B cell (primary cell): ENCODE measurements around the gene ALG1. TPM values are rescaled to one million over a fixed set of nuclear protein-coding genes. Genes with fewer than 3 reads are reported as not detected.

Source experiments
- ATAC-seq: fragments of 200-7000 bp; cut with Tn5 transposase; one replicate; pipeline ENCODE4 v1.10.0; 2021; ENCODE audit warnings: low read depth, mild to moderate bottlenecking, moderate number of reproducible peaks, moderate library complexity
- CTCF ChIA-PET: fragments of 350-600 bp; sonication (Branson Sonifier 250); formaldehyde crosslinking; loops from one replicate; lab custom pipeline; 2021; ENCODE audit warnings: antibody characterized with exemption, inconsistent platforms; lab: Charles Lee
- POLR2A ChIA-PET: fragments of 350-600 bp; sonication (Branson Sonifier 250); formaldehyde crosslinking; loops from one replicate; lab custom pipeline; 2021; ENCODE audit warnings: antibody characterized with exemption; lab: Charles Lee
- DNase-seq: peaks from one replicate; pipeline ENCODE4 v3.0.0; 2013
- H2AFZ ChIP-seq: 2 replicates; pipeline ENCODE4 v1.6.1; 2012; ENCODE audit warnings: mild to moderate bottlenecking, low read depth, low read length; ENCODE audit not compliant: insufficient read depth, poor library complexity, severe bottlenecking
- H3K27ac ChIP-seq, 2 donors: 1 replicate in 1 of 2; 2 replicates in 1 of 2; pipeline ENCODE4 v1.5.1; 2012 to 2013; ENCODE audit warnings: low read length in 2 of 2, mild to moderate bottlenecking in 2 of 2, moderate library complexity in 1 of 2
- H3K27me3 ChIP-seq, 4 experiments: fragments of 200-600 bp in 1 of 4; sonication (generic) in 1 of 4; replicated peaks in 1 of 4; 1 replicate in 2 of 4; 2 replicates in 2 of 4; pipeline versions ENCODE4 v1.6.1 to v1.7.0; 2013 to 2016; ENCODE audit warnings: low read length in 3 of 4, mild to moderate bottlenecking in 2 of 4, mixed read lengths in 1 of 4, moderate library complexity in 1 of 4; ENCODE audit not compliant: insufficient read depth in 4 of 4, control insufficient read depth in 3 of 4; ENCODE audit errors: control extremely low read depth in 1 of 4
- H3K36me3 ChIP-seq, 2 experiments: replicated peaks in 1 of 2; 1 replicate in 1 of 2; 2 replicates in 1 of 2; pipeline versions ENCODE4 v1.6.1 to v1.7.1; 2013; ENCODE audit warnings: low read length in 1 of 2; ENCODE audit not compliant: insufficient read depth in 2 of 2, control insufficient read depth in 1 of 2; ENCODE audit errors: control extremely low read depth in 1 of 2, extremely low read depth in 1 of 2
- H3K4me1 ChIP-seq, 2 donors: fragments of 200-600 bp in 1 of 2; sonication (generic) in 1 of 2; 1 replicate in 1 of 2; 2 replicates in 1 of 2; pipeline versions ENCODE4 v1.5.1 to v1.6.1; 2013 to 2017; ENCODE audit warnings: low read length in 2 of 2; ENCODE audit not compliant: control insufficient read depth in 2 of 2, insufficient read depth in 2 of 2
- H3K4me2 ChIP-seq: replicated peaks from 2 replicates; pipeline ENCODE3; 2012; ENCODE audit warnings: mild to moderate bottlenecking, low read depth, low read length; ENCODE audit not compliant: poor library complexity, severe bottlenecking
- H3K4me3 ChIP-seq, 5 experiments: fragments of 200-600 bp in 1 of 5; sonication (generic) in 1 of 5; 1 replicate in 3 of 5; 2 replicates in 2 of 5; pipeline versions ENCODE4 v1.5.1 to v1.7.0; 2011 to 2016; ENCODE audit warnings: low read length in 4 of 5, mild to moderate bottlenecking in 4 of 5, low read depth in 2 of 5, control low read depth in 1 of 5, moderate library complexity in 1 of 5; ENCODE audit not compliant: insufficient read depth in 1 of 5; ENCODE audit errors: control extremely low read depth in 1 of 5, extremely low read depth in 1 of 5
- H3K79me2 ChIP-seq: fragments of 200-600 bp; sonication (generic); one replicate; pipeline ENCODE4 v1.6.0; 2016; ENCODE audit warnings: low read length; ENCODE audit not compliant: control insufficient read depth, insufficient read depth
- H3K9ac ChIP-seq: fragments of 200-600 bp; sonication (generic); 2 replicates; pipeline ENCODE4 v1.6.1; 2017; ENCODE audit warnings: mild to moderate bottlenecking, low read length, moderate library complexity
- H3K9me3 ChIP-seq, 3 donors: one replicate each; pipeline versions ENCODE4 v1.6.1 to v1.7.1; 2013; ENCODE audit warnings: low read length in 2 of 3; ENCODE audit not compliant: control insufficient read depth in 2 of 3, insufficient read depth in 1 of 3; ENCODE audit errors: control extremely low read depth in 1 of 3
- H4K20me1 ChIP-seq: 2 replicates; pipeline ENCODE4 v1.6.0; 2012; ENCODE audit warnings: mild to moderate bottlenecking, low read length; ENCODE audit not compliant: insufficient read depth, control insufficient read depth, poor library complexity, severe bottlenecking
- H3K27ac Mint-ChIP-seq: one replicate; pipeline ENCODE4 v1.8.0; 2021; ENCODE audit warnings: mixed read lengths
- H3K27me3 Mint-ChIP-seq: one replicate; pipeline ENCODE4 v1.8.0; 2021; ENCODE audit warnings: mixed read lengths
- H3K4me1 Mint-ChIP-seq: one replicate; pipeline ENCODE4 v1.8.0; 2021; ENCODE audit warnings: mixed read lengths
- H3K4me3 Mint-ChIP-seq: one replicate; pipeline ENCODE4 v1.8.0; 2021; ENCODE audit warnings: mixed read lengths
- H3K9me3 Mint-ChIP-seq: one replicate; pipeline ENCODE4 v1.8.0; 2022; ENCODE audit warnings: mixed read lengths; ENCODE audit not compliant: insufficient read depth
- EZH2 ChIP-seq: IDR thresholded peaks from 2 replicates; pipeline ENCODE4 v1.6.1; 2012; ENCODE audit warnings: borderline replicate concordance, low read depth, mild to moderate bottlenecking, moderate library complexity, low read length; ENCODE audit not compliant: insufficient read depth, poor library complexity, severe bottlenecking
- WGBS: methylation state at CpG from one replicate; pipeline ENCODE4 v1.1.5; 2013; ENCODE audit warnings: missing lambda C conversion rate; ENCODE audit not compliant: insufficient coverage; 5-methylcytosine and 5-hydroxymethylcytosine counted together
- intact Hi-C: fragments of 100-400 bp; cut with micrococcal nuclease; formaldehyde crosslinking; loops from one replicate; pipeline ENCODE4 v1.10.0; 2022
- polyA plus RNA-seq: library from polyadenylated mRNA; depleted of rRNA; stranded (reverse); fragments of >200 nt; gene quantifications from 2 replicates; pipeline ENCODE4 v1.2.3, GENCODE V29; 2012
- total RNA-seq, 2 donors: library from RNA; stranded (reverse); fragments of 120-200 nt in 1 of 2; gene quantifications; 1 replicate in 1 of 2; 2 replicates in 1 of 2; pipeline versions ENCODE4 v1.2.3 to v1.2.4, GENCODE V29; 2013 to 2022
- TF ChIP-seq, protein P1 (sequence below): fragments of 200-600 bp; IDR thresholded peaks from one replicate; pipeline ENCODE4 v1.8.0; 2022; ENCODE audit warnings: antibody characterized with exemption, mild to moderate bottlenecking

Gene ALG1
- total and polyA plus RNA-seq, 2 donors (not counting 1 experiment from before 2014, with no cell fraction given) = 12.2 to 24.2 TPM

- H3K36me3 ChIP-seq = peaks cover 0 to 28% of the 10 kb centered on the region in 2 experiments
- ChIA-PET POLR2A (no interaction called here), CTCF (no interaction called here)
- H3K9ac ChIP-seq = no peak overlapping the region
- intact Hi-C loops = no loop called here
- TF ChIP-seq EZH2 = no peak
- TF ChIP-seq, protein P1, sequence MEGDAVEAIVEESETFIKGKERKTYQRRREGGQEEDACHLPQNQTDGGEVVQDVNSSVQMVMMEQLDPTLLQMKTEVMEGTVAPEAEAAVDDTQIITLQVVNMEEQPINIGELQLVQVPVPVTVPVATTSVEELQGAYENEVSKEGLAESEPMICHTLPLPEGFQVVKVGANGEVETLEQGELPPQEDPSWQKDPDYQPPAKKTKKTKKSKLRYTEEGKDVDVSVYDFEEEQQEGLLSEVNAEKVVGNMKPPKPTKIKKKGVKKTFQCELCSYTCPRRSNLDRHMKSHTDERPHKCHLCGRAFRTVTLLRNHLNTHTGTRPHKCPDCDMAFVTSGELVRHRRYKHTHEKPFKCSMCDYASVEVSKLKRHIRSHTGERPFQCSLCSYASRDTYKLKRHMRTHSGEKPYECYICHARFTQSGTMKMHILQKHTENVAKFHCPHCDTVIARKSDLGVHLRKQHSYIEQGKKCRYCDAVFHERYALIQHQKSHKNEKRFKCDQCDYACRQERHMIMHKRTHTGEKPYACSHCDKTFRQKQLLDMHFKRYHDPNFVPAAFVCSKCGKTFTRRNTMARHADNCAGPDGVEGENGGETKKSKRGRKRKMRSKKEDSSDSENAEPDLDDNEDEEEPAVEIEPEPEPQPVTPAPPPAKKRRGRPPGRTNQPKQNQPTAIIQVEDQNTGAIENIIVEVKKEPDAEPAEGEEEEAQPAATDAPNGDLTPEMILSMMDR = no peak
- no peaks in the 10 kb centered on the region for H3K4me1 ChIP-seq
- H3K4me1 Mint-ChIP-seq = no peaks in the 10 kb centered on the region
- ATAC-seq = no peak
- no peak overlapping the region for H2AFZ ChIP-seq
- no peaks in the 10 kb centered on the region for H3K27me3 Mint-ChIP-seq
- H3K4me2 ChIP-seq = no peak overlapping the region
- no peaks in the 10 kb centered on the region for H3K9me3 ChIP-seq
- 99% methylated on average over 8 of the region's 8 CpGs for WGBS
- no peak overlapping the region for H3K27ac ChIP-seq
- no peaks in the 10 kb centered on the region for H3K79me2 ChIP-seq
- H3K4me3 ChIP-seq = no peak overlapping the region
- no peaks in the 10 kb centered on the region for H4K20me1 ChIP-seq
- H3K27me3 ChIP-seq = no peaks in the 10 kb centered on the region
- no peak overlapping the region for H3K4me3 Mint-ChIP-seq
- no peak for DNase-seq
- H3K27ac Mint-ChIP-seq = no peak overlapping the region
- H3K9me3 Mint-ChIP-seq = no peaks in the 10 kb centered on the region
Measured at GRCh38 chr16:5026664-5027063, 45.0 kb upstream of the ALG1 start.

GRCh38 chr16:5027086-5027485, 44.6 kb upstream of the ALG1 start:
- H3K9ac ChIP-seq = no peak overlapping the region
- H3K4me1 Mint-ChIP-seq = peaks cover 3% of the 10 kb centered on the region
- no peak overlapping the region for H3K27ac Mint-ChIP-seq
- no peak overlapping the region for H2AFZ ChIP-seq
- H3K27me3 Mint-ChIP-seq = no peaks in the 10 kb centered on the region
- peaks cover 0 to 28% of the 10 kb centered on the region in 2 experiments for H3K36me3 ChIP-seq
- TF ChIP-seq, protein P1 = no peak
- no peak for TF ChIP-seq EZH2
- no peak for DNase-seq
- H3K4me1 ChIP-seq = no peaks in the 10 kb centered on the region
- WGBS = 97% methylated on average over 6 of the region's 7 CpGs
- POLR2A ChIA-PET = no interaction called here
- no peak overlapping the region for H3K4me3 ChIP-seq
- H3K27ac ChIP-seq = no peak overlapping the region
- no peaks in the 10 kb centered on the region for H4K20me1 ChIP-seq
- H3K79me2 ChIP-seq = no peaks in the 10 kb centered on the region
- no peak overlapping the region for H3K4me3 Mint-ChIP-seq
- intact Hi-C loops = no loop called here
- no peaks in the 10 kb centered on the region for H3K9me3 Mint-ChIP-seq
- CTCF ChIA-PET = no interaction called here
- no peaks in the 10 kb centered on the region for H3K9me3 ChIP-seq
- ATAC-seq = no peak
- no peak overlapping the region for H3K4me2 ChIP-seq
- H3K27me3 ChIP-seq = no peaks in the 10 kb centered on the region
